Cardiac septum (tissue), 1 donor: ENCODE measurements around the gene SF3A2. TPM values are rescaled to one million over a fixed set of nuclear protein-coding genes. Genes with fewer than 3 reads are reported as not detected.

Experiments used
- DNase-seq: peaks from one replicate; pipeline ENCODE4 v3.0.0-alpha.2; 2020; ENCODE audit warnings: low spot score
- intact Hi-C: fragments of 100-400 bp; cut with DNase I; formaldehyde crosslinking; loops from one replicate; pipeline ENCODE4 v1.14.0; 2022
- total RNA-seq: library from RNA; stranded (reverse); fragmentation: NEBNext Ultra II Directional; extraction: Animal tissue kit (Norgen Biotek cat#: 25700); gene quantifications from one replicate; pipeline ENCODE4 v1.2.1, GENCODE V29; 2021
- donor health status: DM: no; HTN: no; CAD: no.

Gene SF3A2
- total RNA-seq, 1 donor from 2014 or later: 34.1 TPM

DNA sequence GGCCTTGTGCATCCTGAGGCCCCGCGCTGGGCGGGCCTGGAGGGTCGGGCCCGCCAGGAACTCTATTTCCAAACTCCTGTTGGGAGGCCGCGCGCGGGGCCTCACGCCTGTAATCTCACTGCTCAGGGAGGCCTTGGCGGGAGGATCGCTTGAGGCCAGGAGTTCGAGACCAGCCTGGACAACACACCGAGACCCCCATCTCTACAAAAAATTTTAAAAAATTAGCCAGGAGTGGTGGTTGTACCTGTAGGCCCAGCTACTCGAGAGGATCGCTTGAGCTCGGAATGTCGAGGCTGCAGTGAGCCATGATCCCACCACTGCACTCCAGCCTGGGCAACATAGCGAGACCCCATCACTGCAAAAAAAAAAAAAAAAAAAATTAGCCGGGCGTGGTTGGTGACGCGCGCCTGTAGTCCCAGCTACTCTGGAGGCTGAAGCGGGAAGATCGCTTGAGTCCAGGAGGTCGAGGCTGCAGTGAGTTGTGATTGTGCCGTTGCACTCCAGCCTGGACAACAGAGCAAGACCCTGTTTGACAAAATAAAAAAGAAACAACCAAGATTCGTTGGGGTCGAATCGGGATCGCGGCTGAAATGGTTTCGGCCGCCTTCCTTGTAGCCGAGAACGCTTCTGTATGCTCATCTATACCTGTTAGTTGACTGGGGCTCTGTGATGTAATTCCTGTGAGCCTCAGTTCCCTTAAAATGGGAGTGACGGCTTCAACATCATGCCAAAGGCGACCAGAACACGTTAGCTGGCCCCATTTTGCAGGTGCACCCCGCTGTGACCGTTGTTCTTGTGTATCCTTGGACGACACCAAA, 636 bp downstream of the SF3A2 start:
- intact Hi-C loops: loop anchor here (2.0 to 5.0 kb wide), 2 partner anchors 74 to 80 kb away; partner anchors contain the start of gene DOT1L
- no peak for DNase-seq

GRCh38 chr19:2237869-2238153, 1.2 kb downstream of the SF3A2 start:
- intact Hi-C loops: loop anchor here (2.0 to 5.0 kb wide), 2 partner anchors 75 to 79 kb away; partner anchors contain the start of gene DOT1L
- no peak for DNase-seq

DNA sequence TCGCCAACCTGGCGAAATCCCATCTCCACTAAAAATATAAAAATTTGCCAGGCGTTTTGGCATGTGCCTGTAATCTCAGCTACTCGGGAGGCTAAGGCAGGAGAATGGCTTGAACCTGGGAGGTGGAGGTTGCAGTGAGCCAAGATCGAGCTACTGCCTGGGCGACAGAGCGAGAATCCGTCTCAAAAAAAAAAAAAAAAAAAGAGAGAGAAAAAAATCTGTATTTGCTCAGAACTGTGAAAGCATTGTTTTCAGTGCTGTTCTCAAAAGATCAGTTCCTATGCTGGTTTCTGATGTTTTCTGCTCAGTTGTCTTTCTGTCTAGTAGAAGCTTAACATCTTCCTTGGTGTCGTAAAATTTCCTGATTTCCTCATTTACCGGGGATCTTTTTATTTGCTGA, 2.5 kb downstream of the SF3A2 start:
- no peak for DNase-seq
- intact Hi-C loops: loop anchor here (5.0 kb wide), 1 partner anchor 78 kb away; no protein-coding TSS in a partner anchor

DNA sequence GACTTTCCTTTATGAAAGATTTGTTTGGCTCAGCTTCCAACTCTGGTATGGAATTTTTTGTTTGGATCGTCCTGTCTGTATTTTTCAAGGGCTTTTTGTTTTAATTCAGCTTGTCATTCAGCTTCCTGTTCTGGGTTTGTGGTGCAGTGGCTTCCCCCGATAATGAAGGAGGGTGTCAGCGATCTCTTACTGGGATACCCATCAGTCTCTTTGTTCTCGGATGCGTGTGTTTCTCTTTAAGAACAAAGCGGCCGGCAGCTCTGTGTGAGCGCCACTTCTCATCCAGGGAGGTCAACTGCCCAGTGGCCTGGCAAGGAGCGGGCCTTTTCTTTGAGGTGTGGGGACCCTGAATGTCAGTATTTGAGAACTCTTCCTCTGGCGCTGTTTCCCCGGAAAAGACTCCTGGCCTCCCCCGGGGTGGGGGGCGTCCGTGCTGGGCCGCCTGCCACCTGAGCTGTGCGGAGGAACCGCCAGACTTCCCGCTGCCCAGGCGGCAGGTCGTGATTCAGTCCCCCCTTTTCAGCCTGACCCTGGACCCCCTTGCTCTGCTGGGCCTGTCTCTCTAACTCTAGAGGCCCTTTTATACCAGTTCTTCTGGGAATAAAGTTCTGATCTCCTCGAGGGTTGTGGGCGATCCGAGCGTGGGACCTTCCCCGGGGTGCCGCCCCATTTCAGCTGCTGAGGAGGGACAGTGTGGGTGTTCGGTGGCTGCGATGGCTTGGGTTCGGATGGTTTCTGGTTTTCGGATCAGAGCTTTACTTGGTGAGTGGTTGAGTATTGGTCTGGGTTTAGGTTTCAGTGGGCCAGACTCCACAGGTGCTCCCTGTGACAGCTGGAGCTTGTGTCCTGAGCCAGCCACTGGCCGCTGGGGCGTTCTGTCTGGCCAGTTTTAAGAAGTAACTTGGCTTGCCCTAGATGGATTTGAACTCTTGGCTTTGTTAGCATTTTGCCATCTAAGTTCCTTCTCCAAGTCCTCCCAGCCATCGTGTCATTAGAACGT, 3.4 kb downstream of the SF3A2 start:
- intact Hi-C loops: loop anchor here (5.0 kb wide), 1 partner anchor 77 kb away; no protein-coding TSS in a partner anchor
- no peak for DNase-seq

DNA sequence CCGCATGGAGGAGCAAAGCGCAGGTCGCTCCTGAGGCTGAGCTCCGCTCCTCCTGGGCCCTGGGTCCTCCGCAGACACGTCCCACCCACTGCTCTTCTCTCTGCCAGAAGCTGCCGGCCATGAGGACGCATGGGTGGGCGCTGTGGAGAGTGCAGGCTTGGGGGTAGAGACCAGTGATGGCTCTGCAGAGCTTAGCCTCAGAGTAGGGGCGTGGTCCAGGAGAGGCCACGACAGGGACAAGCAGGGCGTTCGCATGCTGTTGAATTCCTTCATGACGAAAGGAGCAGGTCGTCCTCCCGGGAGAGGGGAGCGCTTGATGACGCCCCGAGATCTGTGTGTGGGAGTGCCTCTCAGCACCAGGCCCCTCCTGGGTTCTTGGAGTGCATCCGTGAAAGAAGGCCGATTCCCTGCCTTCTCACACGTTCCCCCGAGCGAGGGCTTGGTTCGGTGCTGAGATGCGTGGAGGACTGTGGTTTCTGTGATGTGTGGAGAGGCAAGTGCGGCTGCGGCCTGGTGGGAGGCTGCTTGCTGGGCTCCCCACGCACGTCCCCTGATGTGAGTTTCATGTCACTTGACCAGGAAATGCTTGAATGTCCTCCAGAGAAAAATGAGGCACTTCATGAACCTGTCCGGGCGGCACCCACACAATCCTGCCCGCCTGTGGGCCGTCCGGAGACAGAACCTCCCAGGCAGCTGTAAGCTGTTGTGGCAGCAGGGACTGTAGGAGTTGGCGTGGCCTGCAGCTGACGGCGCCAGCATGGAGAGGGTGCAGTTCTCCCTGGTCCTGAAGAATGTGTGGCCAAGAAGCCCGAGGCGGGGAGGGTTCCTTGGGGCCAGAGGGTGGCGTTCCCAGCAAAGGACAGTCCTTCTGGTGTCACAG, 4.5 kb downstream of the SF3A2 start:
- intact Hi-C loops: no loop called here
- no peak for DNase-seq

DNA sequence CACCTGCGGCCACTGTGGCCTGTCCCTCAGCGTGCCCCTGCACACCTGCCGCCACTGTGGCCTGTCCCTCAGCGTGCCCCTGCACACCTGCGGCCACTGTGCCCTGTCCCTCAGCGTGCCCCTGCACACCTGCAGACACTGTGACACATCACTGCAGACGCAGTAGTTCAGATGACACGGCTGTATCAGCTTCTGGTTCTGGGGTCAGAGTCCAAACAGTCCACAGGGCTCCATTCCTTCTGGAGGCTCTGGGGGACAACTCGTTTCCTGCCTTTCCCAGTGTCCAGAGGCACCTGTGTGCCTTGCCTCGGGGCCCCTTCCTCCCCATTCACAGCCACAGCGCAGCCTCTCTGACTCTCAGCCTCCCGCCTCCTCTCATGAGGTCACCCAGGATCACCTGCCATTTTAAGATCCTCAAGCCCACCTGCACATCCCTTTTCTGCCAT, 5.5 kb downstream of the SF3A2 start:
- DNase-seq: no peak
- intact Hi-C loops: no loop called here

- intact Hi-C loops: no loop called here
- no peak for DNase-seq
These were observed 6.2 kb downstream of the SF3A2 start for GRCh38 chr19:2242816-2243215.

GRCh38 chr19:2243274-2244124, 6.9 kb downstream of the SF3A2 start:
- no peak for DNase-seq
- intact Hi-C loops: no loop called here

DNA sequence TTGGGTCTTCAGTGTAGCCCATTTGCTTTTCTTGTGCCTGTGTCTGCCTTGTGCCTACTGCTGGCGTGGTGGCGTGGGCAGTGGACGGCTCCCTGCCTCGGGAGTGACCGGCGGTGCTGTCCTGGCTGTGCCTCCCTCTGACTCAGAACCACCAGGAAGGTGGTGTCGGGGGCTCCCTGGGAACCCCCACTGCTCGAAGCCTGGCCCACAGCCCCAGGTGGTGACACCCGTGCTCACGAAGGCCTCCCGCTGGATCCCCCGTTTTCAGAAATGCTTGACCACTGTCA, 7.4 kb downstream of the SF3A2 start:
- no peak for DNase-seq
- intact Hi-C loops: no loop called here

DNA sequence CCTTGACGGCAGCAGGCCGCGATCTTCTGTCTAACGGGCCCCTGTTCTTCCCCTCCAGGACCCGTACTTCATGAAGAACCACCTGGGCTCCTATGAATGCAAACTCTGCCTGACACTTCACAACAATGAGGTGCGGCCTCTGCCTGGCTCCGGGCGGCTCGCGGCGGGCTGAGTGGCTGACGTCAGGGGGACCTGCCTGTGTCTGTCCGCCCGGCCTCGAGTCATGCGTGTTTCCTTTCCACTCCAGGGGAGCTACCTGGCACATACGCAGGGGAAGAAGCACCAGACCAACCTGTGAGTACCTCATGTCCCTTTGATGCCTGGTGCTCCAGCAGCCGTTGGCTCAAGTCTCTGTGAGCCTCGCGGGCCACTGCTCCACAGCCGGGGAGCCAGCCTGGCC, 7.9 kb downstream of the SF3A2 start:
- intact Hi-C loops: no loop called here
- DNase-seq: no peak

DNA sequence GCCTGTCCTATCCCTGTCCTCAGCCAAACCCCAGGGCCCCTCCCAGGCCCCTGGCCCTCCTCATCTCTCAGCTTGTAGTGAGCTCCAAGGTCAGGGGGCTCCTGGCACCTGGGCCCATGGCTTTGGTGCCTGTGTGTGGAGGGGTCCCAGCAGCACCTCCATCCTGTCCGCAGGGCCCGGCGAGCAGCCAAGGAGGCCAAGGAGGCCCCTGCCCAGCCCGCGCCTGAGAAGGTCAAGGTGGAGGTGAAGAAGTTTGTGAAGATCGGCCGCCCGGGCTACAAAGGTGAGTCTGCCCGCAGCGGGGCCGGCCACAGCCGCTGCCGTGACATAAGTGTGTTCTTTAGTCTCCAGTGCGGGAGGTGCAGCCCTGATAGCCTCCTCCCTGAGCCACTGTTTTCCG, 8.6 kb downstream of the SF3A2 start:
- intact Hi-C loops: no loop called here
- DNase-seq: no peak

DNA sequence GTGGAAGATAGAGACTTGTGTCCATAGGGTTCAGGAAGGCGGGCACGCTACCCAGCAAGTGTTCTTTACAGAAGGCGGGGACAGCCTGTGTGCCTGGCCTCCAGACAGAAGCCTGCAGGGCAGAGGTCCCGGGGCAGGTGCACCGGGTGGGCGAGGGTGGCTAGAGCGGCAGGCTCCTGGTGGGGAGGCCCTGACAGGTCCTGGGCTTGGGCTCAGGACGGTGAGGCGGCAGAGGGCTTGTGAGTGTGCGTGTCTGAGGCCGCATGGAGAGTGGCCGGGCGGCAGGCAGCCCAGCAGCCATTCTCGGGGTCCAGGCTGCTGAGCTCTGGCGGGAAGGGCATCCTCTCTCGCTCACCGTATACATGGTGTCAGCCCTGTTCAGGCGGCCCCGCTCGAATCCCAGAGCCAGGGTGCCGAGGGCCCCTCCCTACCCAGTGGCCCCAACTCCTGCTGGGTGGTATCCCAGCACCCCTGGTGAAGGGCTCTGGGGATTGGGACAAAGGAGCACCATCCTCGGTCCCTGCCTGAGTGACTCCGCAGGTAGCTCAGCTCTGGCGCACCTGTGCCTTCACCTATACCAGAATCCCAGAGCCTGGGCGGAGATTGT, 9.5 kb downstream of the SF3A2 start:
- no peak for DNase-seq
- intact Hi-C loops: no loop called here

GRCh38 chr19:2246801-2247361, 10.3 kb downstream of the SF3A2 start:
- DNase-seq: no peak
- intact Hi-C loops: no loop called here

- intact Hi-C loops: no loop called here
- no peak for DNase-seq
These were observed 10.9 kb downstream of the SF3A2 start for GRCh38 chr19:2247433-2248101.

GRCh38 chr19:2248136-2249009, 11.7 kb downstream of the SF3A2 start:
- intact Hi-C loops: no loop called here
- DNase-seq: no peak

GRCh38 chr19:2249010-2249866, 12.6 kb downstream of the SF3A2 start, which contains the start of gene AMH:
AMH (plus strand) TSS chr19:2249323; CDS start chr19:2249333, 10 bp downstream.
- intact Hi-C loops: no loop called here
- no peak for DNase-seq
